DND-41 (cell line): Measurements from ENCODE around the gene MRPS7.

Experiments used
- EZH2 ChIP-seq: IDR thresholded peaks from 3 replicates; pipeline ENCODE4 v1.6.1; 2012; ENCODE audit warnings: borderline replicate concordance, low read depth, mild to moderate bottlenecking, moderate library complexity, low read length, inconsistent platforms; ENCODE audit not compliant: severe bottlenecking
- TF ChIP-seq, protein P1 (sequence below): IDR thresholded peaks from 2 replicates; pipeline ENCODE4 v1.5.1; 2012; ENCODE audit warnings: borderline replicate concordance, low read length, moderate library complexity, mild to moderate bottlenecking; ENCODE audit not compliant: poor library complexity, severe bottlenecking; ENCODE audit errors: extremely low read depth

DNA sequence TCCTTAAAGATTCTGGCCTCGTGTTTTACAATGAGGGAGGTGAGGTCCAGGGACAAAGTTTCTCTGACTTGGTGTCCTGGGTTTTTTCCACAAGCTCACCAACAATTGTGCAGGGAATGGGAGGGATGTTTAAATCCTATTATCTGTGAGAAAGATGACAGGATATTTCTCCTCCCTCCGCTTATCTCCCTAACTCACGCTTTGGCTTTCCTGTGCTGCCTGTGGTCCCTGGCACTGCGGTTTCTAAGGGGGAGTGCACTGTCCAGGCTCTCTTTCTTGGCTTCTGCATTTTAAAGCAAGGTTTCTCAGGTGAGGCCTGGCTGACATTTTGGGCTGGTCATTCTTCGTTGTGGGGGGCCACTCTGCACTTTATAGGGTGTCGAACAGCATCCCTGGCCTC, 16.7 kb upstream of the MRPS7 start:
- TF ChIP-seq, protein P1, sequence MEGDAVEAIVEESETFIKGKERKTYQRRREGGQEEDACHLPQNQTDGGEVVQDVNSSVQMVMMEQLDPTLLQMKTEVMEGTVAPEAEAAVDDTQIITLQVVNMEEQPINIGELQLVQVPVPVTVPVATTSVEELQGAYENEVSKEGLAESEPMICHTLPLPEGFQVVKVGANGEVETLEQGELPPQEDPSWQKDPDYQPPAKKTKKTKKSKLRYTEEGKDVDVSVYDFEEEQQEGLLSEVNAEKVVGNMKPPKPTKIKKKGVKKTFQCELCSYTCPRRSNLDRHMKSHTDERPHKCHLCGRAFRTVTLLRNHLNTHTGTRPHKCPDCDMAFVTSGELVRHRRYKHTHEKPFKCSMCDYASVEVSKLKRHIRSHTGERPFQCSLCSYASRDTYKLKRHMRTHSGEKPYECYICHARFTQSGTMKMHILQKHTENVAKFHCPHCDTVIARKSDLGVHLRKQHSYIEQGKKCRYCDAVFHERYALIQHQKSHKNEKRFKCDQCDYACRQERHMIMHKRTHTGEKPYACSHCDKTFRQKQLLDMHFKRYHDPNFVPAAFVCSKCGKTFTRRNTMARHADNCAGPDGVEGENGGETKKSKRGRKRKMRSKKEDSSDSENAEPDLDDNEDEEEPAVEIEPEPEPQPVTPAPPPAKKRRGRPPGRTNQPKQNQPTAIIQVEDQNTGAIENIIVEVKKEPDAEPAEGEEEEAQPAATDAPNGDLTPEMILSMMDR: no peak
- no peak for TF ChIP-seq EZH2
